ENCODE measurements around the gene MLX. TPM values are rescaled to one million over a fixed set of nuclear protein-coding genes. Genes with fewer than 3 reads are reported as not detected.
"Not testable (repeated sequence)": the region's sequence is repeated elsewhere in the genome, so short reads cannot be mapped to it uniquely, and the experiment has no call there.

The MLX gene
- total RNA-seq, 1 donor from 2014 or later, result 79.7 TPM

- H3K4me1 ChIP-seq, result peaks cover 68% of the 10 kb centered on the region
- DNase-seq, result no peak
- H3K4me3 ChIP-seq, result no peak overlapping the region
- no peaks in the 10 kb centered on the region for H3K27me3 ChIP-seq (ENCODE audit: low read depth)
- no peaks in the 10 kb centered on the region for H3K36me3 ChIP-seq
- intact Hi-C loops (cut with micrococcal nuclease), result no loop called here
- H3K9me3 ChIP-seq (replicated peaks), result no peaks in the 10 kb centered on the region
- TF ChIP-seq CTCF (IDR thresholded peaks at IDR 0.05; ENCODE audit: borderline replicate concordance), result no peak
- no peak overlapping the region for H3K27ac ChIP-seq (replicated peaks)
These were observed 36.4 kb downstream of the MLX start for GRCh38 chr17:42603318-42603717.

- H3K36me3 ChIP-seq, result peaks cover 13% of the 10 kb centered on the region
- H3K27me3 ChIP-seq (ENCODE audit: low read depth), result no peaks in the 10 kb centered on the region
- peaks cover 68% of the 10 kb centered on the region for H3K4me1 ChIP-seq
- H3K4me3 ChIP-seq, result peak overlapping the region; percentile 98
- intact Hi-C loops (cut with micrococcal nuclease), result no loop called here
- no peak for TF ChIP-seq CTCF (IDR thresholded peaks at IDR 0.05; ENCODE audit: borderline replicate concordance)
- peak overlapping the region; percentile 97 for H3K27ac ChIP-seq (replicated peaks)
- no peak for DNase-seq
- no peaks in the 10 kb centered on the region for H3K9me3 ChIP-seq (replicated peaks)
These were observed 40.9 kb downstream of the MLX start for GRCh38 chr17:42607769-42608168.

- Histone ChIP-seq H3K27ac (replicated peaks) (peak overlapping the region; percentile 97), H3K4me3 (peak overlapping the region; percentile 98), H3K36me3 (peaks cover 20% of the 10 kb centered on the region), H3K9me3 (replicated peaks) (no peaks in the 10 kb centered on the region), H3K4me1 (peaks cover 68% of the 10 kb centered on the region), H3K27me3 (ENCODE audit: low read depth) (no peaks in the 10 kb centered on the region)
- DNase-seq, result peak; percentile 20
- no peak for TF ChIP-seq CTCF (IDR thresholded peaks at IDR 0.05; ENCODE audit: borderline replicate concordance)
- intact Hi-C loops (cut with micrococcal nuclease), result no loop called here
These were observed 41.6 kb downstream of the MLX start for GRCh38 chr17:42608305-42609181.

GRCh38 chr17:42609182-42609813 is 42.4 kb downstream of the MLX start, which contains the start of the genes RETREG3 and TUBG1:
TSS of gene RETREG3 (minus strand) at chr17:42609374. CDS start at chr17:42609324, 50 bp downstream.
TSS of gene TUBG1 (plus strand) at chr17:42609683. CDS start at chr17:42609738, 55 bp downstream.
- H3K4me3 ChIP-seq, result peak within 1 kb of the TSS; percentile 98
- H3K9me3 ChIP-seq (replicated peaks), result no peaks in the 10 kb centered on the region
- DNase-seq, result peak; percentile 99
- peaks cover 62% of the 10 kb centered on the region for H3K4me1 ChIP-seq
- H3K27ac ChIP-seq (replicated peaks), result peak within 1 kb of the TSS; percentile 97
- peak; percentile 39 for TF ChIP-seq CTCF (IDR thresholded peaks at IDR 0.05; ENCODE audit: borderline replicate concordance)
- intact Hi-C loops (cut with micrococcal nuclease), result no loop called here
- peaks cover 28% of the 10 kb centered on the region for H3K36me3 ChIP-seq
- no peaks in the 10 kb centered on the region for H3K27me3 ChIP-seq (ENCODE audit: low read depth)

GRCh38 chr17:42609814-42610801 is 43.2 kb downstream of the MLX start:
- not testable (repeated sequence) for DNase-seq
- H3K4me3 ChIP-seq, result peak overlapping the region; percentile 98

More at GRCh38 chr17:42609814-42610801, 43.2 kb downstream of the MLX start:
- H3K27ac ChIP-seq (replicated peaks), result peak overlapping the region; percentile 97
- H3K4me1 ChIP-seq, result peaks cover 54% of the 10 kb centered on the region
- H3K36me3 ChIP-seq, result peaks cover 36% of the 10 kb centered on the region
- intact Hi-C loops (cut with micrococcal nuclease), result loop anchor here (10.0 kb wide), 1 partner anchor 65 kb away; the partner anchor contains the start of gene PLEKHH3
- H3K27me3 ChIP-seq (ENCODE audit: low read depth); H3K9me3 ChIP-seq (replicated peaks): not testable (repeated sequence)
